DND-41 (cell line): ENCODE measurements around the gene CIT.

ENCODE experiments used
- ATAC-seq: fragments of 200-7000 bp; cut with Tn5 transposase; 3 replicates; pipeline ENCODE4 v1.9.1; 2021; ENCODE audit warnings: low read depth; ENCODE audit not compliant: insufficient read depth
- DNase-seq: peaks from one replicate; pipeline ENCODE4 v3.0.0-alpha.2; 2020
- H2AFZ ChIP-seq: 2 replicates; pipeline ENCODE4 v1.6.0; 2012; ENCODE audit warnings: low read depth, low read length
- H3K27ac ChIP-seq: 2 replicates; pipeline ENCODE4 v1.5.1; 2012; ENCODE audit warnings: low read length, inconsistent platforms
- H3K27me3 ChIP-seq: fragments of 200-600 bp; sonication (generic); 2 replicates; pipeline ENCODE4 v1.6.0; 2012; ENCODE audit warnings: low read length, mild to moderate bottlenecking, inconsistent platforms; ENCODE audit not compliant: insufficient read depth, poor library complexity
- H3K36me3 ChIP-seq: 2 replicates; pipeline ENCODE4 v1.5.1; 2012; ENCODE audit warnings: low read length, inconsistent platforms; ENCODE audit not compliant: insufficient read depth
- H3K4me1 ChIP-seq: 2 replicates; pipeline ENCODE4 v1.5.1; 2012; ENCODE audit warnings: mild to moderate bottlenecking, low read length; ENCODE audit not compliant: insufficient read depth
- H3K4me2 ChIP-seq: 2 replicates; pipeline ENCODE4 v1.6.0; 2012; ENCODE audit warnings: mild to moderate bottlenecking, moderate library complexity, low read length, inconsistent platforms; ENCODE audit not compliant: insufficient read depth
- H3K4me3 ChIP-seq, 2 experiments: fragments of 200-600 bp in 1 of 2; shearing (Covaris generic) in 1 of 2; 2 replicates each; pipeline ENCODE4 v1.5.1; 2012 to 2016; ENCODE audit warnings: inconsistent platforms in 2 of 2, low read length in 2 of 2, mild to moderate bottlenecking in 2 of 2, low read depth in 1 of 2, moderate library complexity in 1 of 2
- H3K79me2 ChIP-seq: 2 replicates; pipeline ENCODE4 v1.6.0; 2012; ENCODE audit warnings: low read length, inconsistent platforms; ENCODE audit not compliant: insufficient read depth
- H3K9ac ChIP-seq: 2 replicates; pipeline ENCODE4 v1.6.0; 2012; ENCODE audit warnings: low read depth, mild to moderate bottlenecking, inconsistent platforms, low read length, moderate library complexity
- H3K9me3 ChIP-seq: 2 replicates; pipeline ENCODE4 v1.5.1; 2012; ENCODE audit warnings: low read length, moderate library complexity, mild to moderate bottlenecking, inconsistent platforms; ENCODE audit not compliant: insufficient read depth, severe bottlenecking
- H4K20me1 ChIP-seq: 2 replicates; pipeline ENCODE4 v1.6.0; 2012; ENCODE audit warnings: low read length; ENCODE audit not compliant: insufficient read depth
- CTCF ChIP-seq: IDR thresholded peaks from 2 replicates; pipeline ENCODE4 v1.5.1; 2012; ENCODE audit warnings: borderline replicate concordance, low read length, moderate library complexity, mild to moderate bottlenecking; ENCODE audit not compliant: poor library complexity, severe bottlenecking; ENCODE audit errors: extremely low read depth
- EZH2 ChIP-seq: IDR thresholded peaks from 3 replicates; pipeline ENCODE4 v1.6.1; 2012; ENCODE audit warnings: borderline replicate concordance, low read depth, mild to moderate bottlenecking, moderate library complexity, low read length, inconsistent platforms; ENCODE audit not compliant: severe bottlenecking

CIT gene

GRCh38 chr12:119915894-119916510, 38.9 kb upstream of the CIT start:
- Histone ChIP-seq H3K36me3 (no peaks in the 10 kb centered on the region), H3K27me3 (no peaks in the 10 kb centered on the region), H3K27ac (no peak overlapping the region), H3K4me3 (no peak overlapping the region), H2AFZ (no peak overlapping the region), H3K4me2 (no peak overlapping the region), H3K9ac (no peak overlapping the region), H3K79me2 (no peaks in the 10 kb centered on the region), H3K9me3 (no peaks in the 10 kb centered on the region), H4K20me1 (no peaks in the 10 kb centered on the region), H3K4me1 (no peaks in the 10 kb centered on the region)
- DNase-seq (no peak), ATAC-seq (no peak)
- TF ChIP-seq EZH2 (no peak), CTCF (no peak)

- ATAC-seq = no peak
These were observed 37.5 kb upstream of the CIT start for GRCh38 chr12:119914666-119915065.

GRCh38 chr12:119913536-119914330, 36.6 kb upstream of the CIT start:
- ATAC-seq (no peak), DNase-seq (no peak)
- Histone ChIP-seq H3K36me3 (no peaks in the 10 kb centered on the region), H3K27ac (no peak overlapping the region), H3K4me3 (no peak overlapping the region), H3K9me3 (no peaks in the 10 kb centered on the region), H4K20me1 (no peaks in the 10 kb centered on the region), H3K79me2 (no peaks in the 10 kb centered on the region), H3K27me3 (no peaks in the 10 kb centered on the region), H3K4me1 (no peaks in the 10 kb centered on the region), H3K4me2 (no peak overlapping the region), H3K9ac (no peak overlapping the region), H2AFZ (no peak overlapping the region)
- TF ChIP-seq EZH2 = no peak
- TF ChIP-seq CTCF = no peak

More at GRCh38 chr12:119914666-119915065, 37.5 kb upstream of the CIT start:
- Histone ChIP-seq H3K36me3 (no peaks in the 10 kb centered on the region), H3K9ac (no peak overlapping the region), H3K27me3 (no peaks in the 10 kb centered on the region), H3K9me3 (no peaks in the 10 kb centered on the region), H3K79me2 (no peaks in the 10 kb centered on the region), H3K27ac (no peak overlapping the region), H3K4me3 (no peak overlapping the region), H3K4me2 (no peak overlapping the region), H4K20me1 (no peaks in the 10 kb centered on the region), H2AFZ (no peak overlapping the region), H3K4me1 (no peaks in the 10 kb centered on the region)
- TF ChIP-seq EZH2 (no peak), CTCF (no peak)
- no peak for DNase-seq
